Inferior parietal cortex (tissue), 1 donor: ENCODE measurements around the gene PCGF3.
"Not testable (repeated sequence)": the region's sequence is repeated elsewhere in the genome, so short reads cannot be mapped to it uniquely, and the experiment has no call there.

Experiments used
- DNase-seq: peaks from one replicate; pipeline ENCODE4 v3.0.0-alpha.2; 2016; ENCODE audit errors: extremely low spot score

PCGF3 gene

GRCh38 chr4:704198-704891 lies 1.3 kb upstream of the PCGF3 start:
- no peak for DNase-seq

GRCh38 chr4:704971-705277 lies 708 bp upstream of the PCGF3 start:
- no peak for DNase-seq

GRCh38 chr4:706083-706633 lies 526 bp downstream of the PCGF3 start:
- not testable (repeated sequence) for DNase-seq

GRCh38 chr4:706834-707598 lies 1.4 kb downstream of the PCGF3 start:
- no peak for DNase-seq

GRCh38 chr4:707929-708630 lies 2.4 kb downstream of the PCGF3 start:
- no peak for DNase-seq

GRCh38 chr4:708631-708933 lies 3.0 kb downstream of the PCGF3 start:
- no peak for DNase-seq

GRCh38 chr4:709348-709747 lies 3.7 kb downstream of the PCGF3 start:
- no peak for DNase-seq

GRCh38 chr4:710116-710515 lies 4.5 kb downstream of the PCGF3 start:
- DNase-seq: no peak

GRCh38 chr4:710916-711315 lies 5.3 kb downstream of the PCGF3 start:
- no peak for DNase-seq

GRCh38 chr4:712093-712492 lies 6.5 kb downstream of the PCGF3 start:
- no peak for DNase-seq

GRCh38 chr4:712916-713632 lies 7.4 kb downstream of the PCGF3 start:
- no peak for DNase-seq

- no peak for DNase-seq
Observed at GRCh38 chr4:714087-714486, 8.5 kb downstream of the PCGF3 start.

GRCh38 chr4:717601-718320 lies 12.1 kb downstream of the PCGF3 start:
- no peak for DNase-seq

GRCh38 chr4:718460-718859 lies 12.8 kb downstream of the PCGF3 start:
- DNase-seq: no peak

GRCh38 chr4:720111-720860 lies 14.7 kb downstream of the PCGF3 start:
- no peak for DNase-seq

- DNase-seq: no peak
Observed at GRCh38 chr4:721261-722168, 15.9 kb downstream of the PCGF3 start.

- DNase-seq: peak; percentile 45
Observed at GRCh38 chr4:722169-722725, 16.6 kb downstream of the PCGF3 start.

GRCh38 chr4:722851-723360 lies 17.3 kb downstream of the PCGF3 start:
- no peak for DNase-seq
